Mucosa of gallbladder (tissue), 1 donor: ENCODE results near the gene BCL7B. TPM values are rescaled to one million over a fixed set of nuclear protein-coding genes. Genes with fewer than 3 reads are reported as not detected.
"Not testable (repeated sequence)": the region's sequence is repeated elsewhere in the genome, so short reads cannot be mapped to it uniquely, and the experiment has no call there.

Source experiments
- DNase-seq: peaks from one replicate; pipeline ENCODE4 v3.0.0-alpha.2; 2020; ENCODE audit warnings: low spot score
- total RNA-seq: library from RNA; stranded (reverse); gene quantifications from one replicate; pipeline ENCODE4 v1.2.1, GENCODE V29; 2021
- donor health status: DM: no; HTN: no; CAD: no.

BCL7B gene
- total RNA-seq, 1 donor from 2014 or later = 57.7 TPM

- DNase-seq = not testable (repeated sequence)
Measured at GRCh38 chr7:73535918-73536317, 21.6 kb downstream of the BCL7B start.

- DNase-seq = no peak
Measured at GRCh38 chr7:73533742-73534141, 23.7 kb downstream of the BCL7B start.

DNA sequence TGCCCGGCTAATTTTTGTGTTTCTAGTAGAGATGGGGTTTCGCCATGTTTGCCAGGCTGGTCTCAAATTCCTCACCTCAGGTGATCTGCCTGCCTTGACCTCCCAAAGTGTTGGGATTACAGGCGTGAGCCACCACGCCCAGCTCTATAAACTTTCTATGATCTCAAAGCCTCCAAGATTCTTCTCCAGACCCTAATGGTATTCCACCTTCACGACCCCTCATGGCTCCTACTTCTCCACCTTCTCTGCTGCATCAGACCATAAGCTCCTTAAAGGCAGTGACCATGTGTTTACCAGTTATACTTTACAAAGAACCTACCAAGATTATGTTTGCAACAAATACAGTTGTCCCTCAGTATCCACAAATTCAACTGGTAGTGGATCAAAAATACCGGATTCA lies 25.3 kb downstream of the BCL7B start:
- no peak for DNase-seq

- DNase-seq = no peak
Measured at GRCh38 chr7:73530800-73531199, 26.7 kb downstream of the BCL7B start.

- DNase-seq = no peak
Measured at GRCh38 chr7:73526896-73527821, 30.3 kb downstream of the BCL7B start.

DNA sequence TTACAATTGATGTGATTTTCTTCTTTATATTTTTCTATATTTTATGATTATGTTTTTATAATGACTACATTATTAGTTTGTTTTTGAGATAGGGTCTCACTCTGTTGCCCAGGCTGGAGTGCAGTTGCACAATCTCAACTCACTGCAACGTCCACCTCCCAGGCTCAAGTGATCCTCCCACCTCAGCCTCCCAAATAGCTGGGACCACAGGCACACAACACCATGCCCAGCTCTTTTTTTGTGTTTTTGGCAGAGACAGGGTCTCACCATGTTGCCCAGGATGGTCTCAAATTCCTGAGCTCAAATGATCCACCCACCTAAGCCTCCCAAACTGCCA lies 31.4 kb downstream of the BCL7B start:
- DNase-seq = not testable (repeated sequence)

GRCh38 chr7:73522105-73522872 lies 35.2 kb downstream of the BCL7B start, which contains the start of gene BAZ1B:
TSS of gene BAZ1B (minus strand) at chr7:73522293. CDS start at chr7:73521933, 360 bp downstream.
- DNase-seq = peak; percentile 98

DNA sequence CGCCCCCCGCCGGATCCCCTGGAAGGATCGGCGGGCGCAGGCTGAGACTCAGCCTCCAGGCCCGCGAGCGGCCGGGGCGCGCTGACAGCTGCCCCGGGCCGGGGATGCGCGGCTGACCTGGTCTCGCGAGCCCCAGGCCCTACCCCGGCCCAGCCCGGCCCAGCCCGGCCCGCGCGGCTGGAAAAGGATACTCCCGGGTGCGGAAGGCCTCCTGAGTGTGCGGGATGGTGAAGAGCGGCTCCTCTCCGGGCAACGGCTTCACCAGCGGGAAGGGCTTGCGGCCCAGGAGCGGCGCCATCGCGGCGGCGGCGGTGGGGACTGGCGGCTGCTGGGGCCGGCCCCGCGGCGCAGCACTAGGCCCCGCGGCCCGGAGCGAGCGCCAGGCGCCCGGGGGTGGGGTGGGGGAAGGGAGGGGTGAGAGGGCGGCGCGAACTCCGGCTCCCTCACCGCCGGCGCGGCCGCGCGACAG lies 35.8 kb downstream of the BCL7B start:
- DNase-seq = no peak

- no peak for DNase-seq
Measured at GRCh38 chr7:73520673-73521635, 36.5 kb downstream of the BCL7B start.

DNA sequence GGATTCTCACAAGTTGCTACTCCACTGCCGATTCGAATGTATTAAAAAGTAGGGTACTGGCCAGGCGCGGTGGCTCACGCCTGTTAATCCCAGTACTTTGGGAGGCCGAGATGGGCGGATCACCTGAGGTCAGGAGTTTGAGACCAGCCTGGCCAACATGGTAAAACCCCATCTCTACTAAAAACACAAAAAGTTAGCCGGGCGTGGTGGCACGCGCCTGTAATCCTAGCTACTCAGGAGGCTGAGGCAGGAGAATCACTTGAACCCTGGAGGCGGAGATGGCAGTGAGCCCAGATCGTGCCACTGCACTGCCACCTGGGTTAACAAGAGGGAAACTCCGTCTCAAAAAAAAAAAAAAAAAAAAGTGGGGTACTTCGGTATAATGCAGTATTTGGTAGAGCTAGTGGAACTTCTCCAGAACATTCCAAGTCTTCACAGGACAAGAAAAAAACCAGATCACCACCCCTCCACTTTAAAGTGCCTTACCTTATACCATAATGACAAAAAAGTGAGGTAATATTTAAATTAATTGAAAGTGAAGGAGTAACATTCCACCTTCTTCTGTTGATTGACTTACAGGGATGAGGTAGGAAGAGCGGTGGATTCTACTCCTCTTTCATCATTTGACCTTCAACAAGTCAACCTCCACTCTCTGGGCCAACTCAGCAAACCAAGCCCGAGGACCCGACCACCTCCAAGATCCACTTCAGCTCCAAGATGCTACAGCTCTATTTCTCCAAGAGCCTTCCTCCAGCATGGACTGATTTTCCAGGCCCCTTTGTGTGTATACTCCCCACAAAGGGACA lies 37.4 kb downstream of the BCL7B start:
- DNase-seq = no peak

- DNase-seq = no peak
Measured at GRCh38 chr7:73518470-73518869, 39.0 kb downstream of the BCL7B start.

DNA sequence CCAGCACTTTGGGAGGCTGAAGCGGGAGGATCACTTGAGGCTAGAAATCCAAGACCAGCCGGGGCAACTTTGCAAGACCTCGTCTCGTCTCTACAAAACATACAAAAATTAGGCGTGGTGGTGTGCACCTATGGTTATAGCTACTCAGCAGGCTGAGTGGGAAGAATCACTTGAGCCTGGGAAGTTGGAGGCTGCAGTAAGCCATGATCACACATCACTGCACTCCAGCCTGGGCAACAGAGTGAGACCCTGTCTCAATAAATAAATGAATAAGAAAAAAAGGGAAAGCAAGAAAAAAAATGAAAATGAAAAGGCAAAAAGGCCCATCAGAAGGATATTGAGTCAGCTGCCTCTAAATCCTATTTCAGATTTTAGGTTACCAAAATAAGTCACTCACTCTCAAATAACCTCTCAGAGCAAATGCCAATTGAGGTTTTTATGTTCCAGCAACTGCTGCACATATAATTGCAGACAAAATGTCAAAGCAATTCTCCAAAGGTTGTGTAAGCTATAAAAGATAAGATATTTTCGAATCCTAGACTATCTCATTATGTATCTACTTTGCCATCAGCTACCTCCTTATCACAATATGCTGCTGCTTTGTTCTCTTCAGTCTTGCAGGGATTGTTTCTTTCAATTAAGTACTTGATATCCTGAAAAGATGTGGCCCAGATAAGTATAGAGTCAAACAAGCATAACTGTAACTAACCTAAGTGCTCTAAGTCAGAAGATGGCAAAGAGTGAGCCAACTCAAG lies 40.1 kb downstream of the BCL7B start:
- DNase-seq = no peak

GRCh38 chr7:73515178-73515577 lies 42.3 kb downstream of the BCL7B start:
- DNase-seq = no peak

DNA sequence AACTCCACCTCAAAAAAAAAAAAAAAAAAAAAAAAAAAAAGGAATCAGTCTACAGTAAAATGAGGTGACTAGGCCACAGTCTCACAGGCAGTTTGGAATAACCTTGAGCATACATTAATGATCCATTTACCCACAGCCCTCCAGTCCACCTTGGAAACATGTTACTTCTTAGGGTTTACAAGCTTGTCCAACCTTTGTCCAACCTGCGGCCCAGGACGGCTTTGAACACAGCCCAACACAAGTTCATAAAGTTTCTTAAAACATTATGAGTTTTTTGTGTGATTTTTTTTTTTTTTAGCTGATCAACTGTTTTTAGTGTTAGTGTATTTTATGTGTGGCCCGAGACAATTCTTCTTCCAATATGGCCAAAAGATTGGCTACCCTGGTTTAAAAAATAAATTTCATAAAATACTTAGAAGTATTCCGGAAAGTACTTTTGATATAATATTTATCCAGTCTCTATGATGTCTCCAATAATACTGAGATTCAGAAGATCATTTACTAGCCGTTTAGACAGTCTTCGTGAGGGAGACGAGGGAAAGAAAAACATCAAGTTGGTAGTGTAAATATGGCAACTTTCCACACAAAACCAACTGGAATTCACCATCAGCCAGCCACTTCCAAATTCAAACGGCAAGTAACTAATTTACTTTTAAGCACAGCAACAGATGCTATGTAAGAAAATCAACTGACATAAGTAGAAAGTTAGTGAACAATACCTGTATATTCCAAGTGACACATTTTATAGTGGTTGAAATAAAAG lies 45.3 kb downstream of the BCL7B start:
- no peak for DNase-seq

GRCh38 chr7:73509463-73509862 lies 48.0 kb downstream of the BCL7B start:
- no peak for DNase-seq

GRCh38 chr7:73507556-73507955 lies 49.9 kb downstream of the BCL7B start:
- no peak for DNase-seq

- DNase-seq = no peak
Measured at GRCh38 chr7:73504920-73505319, 52.6 kb downstream of the BCL7B start.

DNA sequence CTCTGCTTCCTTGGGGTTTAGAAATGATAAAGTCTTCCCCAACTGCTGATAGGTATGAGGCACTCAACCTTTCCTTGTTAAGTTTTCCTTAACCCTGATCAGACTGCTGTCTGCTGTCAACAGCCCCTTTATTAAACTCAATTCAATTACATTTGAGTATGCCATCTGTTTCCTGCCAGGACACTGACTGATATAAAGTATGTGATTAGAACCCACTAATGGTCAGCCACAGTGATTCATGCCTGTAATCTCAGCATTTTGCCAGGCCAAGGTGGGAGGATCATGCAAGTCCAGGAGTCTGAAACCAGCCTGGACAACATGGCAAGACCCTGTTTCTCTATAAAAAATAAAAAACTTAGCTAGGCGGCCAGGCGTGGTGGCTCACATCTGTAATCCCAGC lies 53.5 kb downstream of the BCL7B start:
- no peak for DNase-seq

GRCh38 chr7:73503229-73503628 lies 54.3 kb downstream of the BCL7B start:
- DNase-seq = no peak
